ENCODE data around the gene DCC.

Gene DCC

DNA sequence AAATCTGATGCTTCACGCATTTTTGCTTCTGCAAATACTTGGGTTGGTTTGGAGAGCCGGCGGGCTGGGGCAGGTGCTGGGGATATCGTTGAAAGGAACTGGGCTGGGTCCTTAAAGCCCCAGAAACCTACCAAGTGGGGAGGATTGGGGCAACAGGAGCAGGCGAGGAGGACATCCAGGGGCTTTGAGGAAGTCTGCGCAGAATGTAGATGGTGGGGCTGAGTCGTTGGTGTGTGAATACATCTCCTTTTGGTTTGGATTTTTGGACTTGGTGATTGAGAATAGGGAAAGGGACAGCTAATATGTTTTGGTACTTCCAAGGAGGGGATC lies 1.1 kb downstream of the DCC start:
- no peak for DNase-seq (ENCODE audit: low read depth)
- no peak overlapping the region for H3K4me3 ChIP-seq (replicated peaks; ENCODE audit: low read depth, low read length)
- TF ChIP-seq CTCF (IDR thresholded peaks at IDR 0.05; ENCODE audit: low read length, missing control alignments) = no peak

GRCh38 chr18:52341608-52342381 lies 1.8 kb downstream of the DCC start:
- peak overlapping the region; percentile 12 for H3K4me3 ChIP-seq (replicated peaks; ENCODE audit: low read depth, low read length)
- TF ChIP-seq CTCF (IDR thresholded peaks at IDR 0.05; ENCODE audit: low read length, missing control alignments) = no peak
- peak; percentile 10 for DNase-seq (ENCODE audit: low read depth)

GRCh38 chr18:52342456-52342855 lies 2.5 kb downstream of the DCC start:
- TF ChIP-seq CTCF (IDR thresholded peaks at IDR 0.05; ENCODE audit: low read length, missing control alignments) = no peak
- H3K4me3 ChIP-seq (replicated peaks; ENCODE audit: low read depth, low read length) = no peak overlapping the region
- no peak for DNase-seq (ENCODE audit: low read depth)

GRCh38 chr18:52343138-52343537 lies 3.1 kb downstream of the DCC start:
- no peak for TF ChIP-seq CTCF (IDR thresholded peaks at IDR 0.05; ENCODE audit: low read length, missing control alignments)
- H3K4me3 ChIP-seq (replicated peaks; ENCODE audit: low read depth, low read length) = no peak overlapping the region
- peak; percentile 1 for DNase-seq (ENCODE audit: low read depth)

GRCh38 chr18:52343731-52344340 lies 3.8 kb downstream of the DCC start:
- H3K4me3 ChIP-seq (replicated peaks; ENCODE audit: low read depth, low read length) = no peak overlapping the region
- DNase-seq (ENCODE audit: low read depth) = no peak
- TF ChIP-seq CTCF (IDR thresholded peaks at IDR 0.05; ENCODE audit: low read length, missing control alignments) = no peak

GRCh38 chr18:52344881-52345280 lies 4.9 kb downstream of the DCC start:
- TF ChIP-seq CTCF (IDR thresholded peaks at IDR 0.05; ENCODE audit: low read length, missing control alignments) = no peak
- H3K4me3 ChIP-seq (replicated peaks; ENCODE audit: low read depth, low read length) = no peak overlapping the region
- no peak for DNase-seq (ENCODE audit: low read depth)

DNA sequence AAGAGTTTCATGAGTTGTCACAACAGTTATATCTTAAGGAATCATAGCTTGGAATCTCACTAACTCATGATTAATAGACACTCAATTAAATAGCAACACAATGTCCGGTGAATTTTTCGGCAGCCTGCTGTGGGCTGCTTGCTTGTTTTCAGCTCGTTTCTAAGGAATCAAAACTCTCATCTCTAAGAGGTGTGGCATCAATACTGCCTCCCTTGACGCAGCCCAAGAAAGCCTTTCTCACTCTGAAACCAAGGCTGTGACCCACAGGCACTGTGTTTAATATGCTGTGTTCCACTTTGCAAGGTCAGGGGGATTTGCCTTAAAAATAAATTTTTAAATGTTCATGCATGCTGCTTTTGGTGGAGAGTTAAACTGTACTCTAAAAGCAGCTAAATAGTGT lies 5.4 kb downstream of the DCC start:
- DNase-seq (ENCODE audit: low read depth) = no peak
- no peak for TF ChIP-seq CTCF (IDR thresholded peaks at IDR 0.05; ENCODE audit: low read length, missing control alignments)
- no peak overlapping the region for H3K4me3 ChIP-seq (replicated peaks; ENCODE audit: low read depth, low read length)
